ENCODE measurements around the gene C20orf96. TPM values are rescaled to one million over a fixed set of nuclear protein-coding genes. Genes with fewer than 3 reads are reported as not detected.

Gene C20orf96
- total and polyA plus RNA-seq, 2 donors (not counting 1 experiment from before 2014, with no cell fraction given), result 4.7 to 7.5 TPM

GRCh38 chr20:300345-300990, 9.9 kb upstream of the C20orf96 start:
- H3K79me2 ChIP-seq (ENCODE audit: control insufficient read depth, insufficient read depth, low read length), result peaks cover 18% of the 10 kb centered on the region
- intact Hi-C loops (cut with micrococcal nuclease), result no loop called here
- H3K4me1 ChIP-seq (ENCODE audit: control insufficient read depth in 2 of 2, insufficient read depth in 2 of 2, low read length in 2 of 2), result peaks cover 16 to 27% of the 10 kb centered on the region in 2 donors
- no peak overlapping the region for H3K9ac ChIP-seq (ENCODE audit: low read length)
- ChIA-PET CTCF (interaction anchor here (1.1 to 7.7 kb wide), 2 partner anchors 11 to 23 kb away, joined by 4 to 58 read pairs; partner anchors contain the start of gene SOX12), POLR2A (interaction anchor here (2.5 kb wide), 1 partner anchor 25 kb away, joined by 10 read pairs; the partner anchor contains the start of gene SOX12)
- H3K27me3 ChIP-seq (replicated peaks in 1 of 4; ENCODE audit: control extremely low read depth in 1 of 4, control insufficient read depth in 3 of 4, insufficient read depth in 4 of 4, low read length in 3 of 4), result no peaks in the 10 kb centered on the region
- DNase-seq (peak; percentile 27), ATAC-seq (ENCODE audit: low read depth) (no peak)
- 83% methylated on average over 7 of the region's 10 CpGs for WGBS (ENCODE audit: insufficient coverage)
- TF ChIP-seq CTCF (IDR thresholded peaks at IDR 0.05) (no peak), EZH2 (IDR thresholded peaks at IDR 0.05; ENCODE audit: borderline replicate concordance, insufficient read depth, low read depth, low read length, poor library complexity, severe bottlenecking) (no peak)
- H3K36me3 ChIP-seq (replicated peaks in 1 of 2; ENCODE audit: control extremely low read depth in 1 of 2, control insufficient read depth in 1 of 2, extremely low read depth in 1 of 2, insufficient read depth in 2 of 2, low read length in 1 of 2), result peaks cover 0 to 9% of the 10 kb centered on the region in 2 experiments
- H2AFZ ChIP-seq (ENCODE audit: insufficient read depth, low read depth, low read length, poor library complexity, severe bottlenecking), result no peak overlapping the region
- Mint-ChIP-seq H3K27ac (peak overlapping the region; percentile 8), H3K27me3 (no peaks in the 10 kb centered on the region), H3K4me1 (peaks cover 40% of the 10 kb centered on the region), H3K4me3 (peak overlapping the region; percentile 59), H3K9me3 (ENCODE audit: insufficient read depth) (no peaks in the 10 kb centered on the region)
- H4K20me1 ChIP-seq (ENCODE audit: control insufficient read depth, insufficient read depth, low read length, poor library complexity, severe bottlenecking), result peaks cover 28% of the 10 kb centered on the region
- no peak overlapping the region for H3K4me3 ChIP-seq (ENCODE audit: control extremely low read depth in 1 of 5, extremely low read depth in 1 of 5, insufficient read depth in 1 of 5, low read depth in 2 of 5, low read length in 4 of 5)
- H3K9me3 ChIP-seq (ENCODE audit: control extremely low read depth in 1 of 3, control insufficient read depth in 2 of 3, insufficient read depth in 1 of 3, low read length in 2 of 3), result no peaks in the 10 kb centered on the region
- H3K4me2 ChIP-seq (replicated peaks; ENCODE audit: low read depth, low read length, poor library complexity, severe bottlenecking), result peak overlapping the region; percentile 93
- H3K27ac ChIP-seq (ENCODE audit: low read length in 2 of 2), result no peak overlapping the region
